HEK293T (cell line): ENCODE measurements around the gene POLR3A.
"Not testable (repeated sequence)": the region's sequence is repeated elsewhere in the genome, so short reads cannot be mapped to it uniquely, and the experiment has no call there.

ENCODE experiments used
- CTCF ChIA-PET: fragments of 350-600 bp; formaldehyde crosslinking; extraction: SDS; loops from one replicate; lab custom pipeline; 2021; ENCODE audit warnings: antibody characterized with exemption, inconsistent platforms; lab: Yijun Ruan, JAX
- POLR2A ChIA-PET: fragments of 350-600 bp; formaldehyde crosslinking; extraction: SDS; loops from one replicate; lab custom pipeline; 2020; ENCODE audit warnings: antibody characterized with exemption, inconsistent platforms; lab: Yijun Ruan, JAX
- DNase-seq: peaks from one replicate; pipeline ENCODE4 v3.0.0; 2012; ENCODE audit warnings: mixed read lengths; ENCODE audit errors: extremely low spot score
- ARNT ChIP-seq: fragments of 450-650 bp; IDR thresholded peaks from 2 replicates; pipeline ENCODE4 v1.6.1; 2017; ENCODE audit warnings: mild to moderate bottlenecking
- BHLHE40 ChIP-seq: fragments of 450-650 bp; IDR thresholded peaks from 2 replicates; pipeline ENCODE4 v1.6.1; 2016; ENCODE audit warnings: mild to moderate bottlenecking, moderate library complexity, borderline replicate concordance
- CTBP1 ChIP-seq: fragments of 450-650 bp; IDR thresholded peaks from 2 replicates; pipeline ENCODE4 v1.6.1; 2016; ENCODE audit warnings: borderline replicate concordance
- ELF4 ChIP-seq: fragments of 450-650 bp; IDR thresholded peaks from 2 replicates; pipeline ENCODE4 v1.6.1; 2017; ENCODE audit warnings: antibody characterized with exemption
- FOXA1 ChIP-seq: fragments of 450-650 bp; IDR thresholded peaks from 2 replicates; pipeline ENCODE4 v1.6.1; 2016; ENCODE audit warnings: mild to moderate bottlenecking
- FOXK2 ChIP-seq: fragments of 450-650 bp; IDR thresholded peaks from 2 replicates; pipeline ENCODE4 v1.6.1; 2016; ENCODE audit warnings: mild to moderate bottlenecking
- FOXM1 ChIP-seq: fragments of 450-650 bp; IDR thresholded peaks from 2 replicates; pipeline ENCODE4 v1.6.1; 2017; ENCODE audit warnings: mild to moderate bottlenecking, borderline replicate concordance
- HDGF ChIP-seq: fragments of 450-650 bp; IDR thresholded peaks from 2 replicates; pipeline ENCODE4 v1.6.1; 2017; ENCODE audit warnings: antibody characterized with exemption, borderline replicate concordance
- L3MBTL2 ChIP-seq: fragments of 450-650 bp; conservative IDR thresholded peaks from 2 replicates; pipeline ENCODE4 v1.6.1; 2016; ENCODE audit warnings: mild to moderate bottlenecking
- LEF1 ChIP-seq: fragments of 450-650 bp; IDR thresholded peaks from 2 replicates; pipeline ENCODE4 v1.6.1; 2017; ENCODE audit warnings: mild to moderate bottlenecking, borderline replicate concordance
- NFRKB ChIP-seq: fragments of 450-650 bp; IDR thresholded peaks from 2 replicates; pipeline ENCODE4 v1.6.1; 2016; ENCODE audit warnings: mild to moderate bottlenecking, moderate library complexity
- SP1 ChIP-seq: fragments of 450-650 bp; IDR thresholded peaks from 2 replicates; pipeline ENCODE4 v1.6.1; 2017
- SUZ12 ChIP-seq: fragments of 450-650 bp; IDR thresholded peaks from 2 replicates; pipeline ENCODE4 v1.6.1; 2016; ENCODE audit warnings: mild to moderate bottlenecking
- TARDBP ChIP-seq: fragments of 450-650 bp; IDR thresholded peaks from 2 replicates; pipeline ENCODE4 v1.6.1; 2016
- ZNF384 ChIP-seq: fragments of 450-650 bp; IDR thresholded peaks from 2 replicates; pipeline ENCODE4 v1.6.1; 2016
- TF ChIP-seq, protein P1 (sequence below): fragments of 450-650 bp; IDR thresholded peaks from 2 replicates; pipeline ENCODE4 v1.6.1; 2016

Gene POLR3A

DNA sequence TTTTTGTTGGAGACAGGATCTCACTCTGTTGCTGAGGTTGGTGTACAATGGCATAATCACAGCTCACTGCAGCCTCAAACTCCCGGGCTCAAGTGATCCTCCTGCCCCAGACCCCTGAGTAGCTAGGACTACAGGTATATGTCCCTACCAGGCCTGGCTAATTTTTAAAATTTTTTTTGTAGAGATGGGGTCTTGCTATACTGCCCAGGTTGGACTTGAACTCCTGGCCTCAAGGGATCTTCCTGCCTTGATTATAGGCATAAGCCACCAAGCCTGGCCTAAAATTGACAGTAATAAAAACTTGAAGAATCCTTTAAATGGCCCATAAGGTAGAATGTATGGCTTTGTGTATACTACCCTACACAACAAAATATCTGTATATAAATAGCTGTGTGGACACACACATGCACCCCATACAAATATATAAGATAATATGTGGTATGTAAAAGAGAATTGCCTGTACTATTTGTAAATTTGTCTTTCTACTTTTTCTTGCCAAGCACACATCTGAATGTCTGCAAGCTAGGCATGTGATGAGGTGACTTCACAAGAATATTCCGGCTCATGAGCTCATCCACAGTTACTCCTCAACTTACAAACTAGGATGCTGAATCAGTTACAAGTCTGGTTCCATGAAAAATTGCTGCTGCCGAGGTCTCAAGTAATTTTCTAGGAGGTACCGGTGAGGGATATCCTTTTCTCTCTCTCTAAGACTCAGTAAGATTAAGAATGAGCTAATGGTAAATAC lies 26.6 kb downstream of the POLR3A start:
- TF ChIP-seq SP1, result no peak
- no peak for TF ChIP-seq TARDBP
- TF ChIP-seq ZNF384, result no peak
- no peak for TF ChIP-seq FOXK2
- no peak for TF ChIP-seq FOXM1
- no peak for TF ChIP-seq FOXA1
- TF ChIP-seq LEF1, result no peak
- TF ChIP-seq CTBP1, result no peak
- TF ChIP-seq, protein P1, sequence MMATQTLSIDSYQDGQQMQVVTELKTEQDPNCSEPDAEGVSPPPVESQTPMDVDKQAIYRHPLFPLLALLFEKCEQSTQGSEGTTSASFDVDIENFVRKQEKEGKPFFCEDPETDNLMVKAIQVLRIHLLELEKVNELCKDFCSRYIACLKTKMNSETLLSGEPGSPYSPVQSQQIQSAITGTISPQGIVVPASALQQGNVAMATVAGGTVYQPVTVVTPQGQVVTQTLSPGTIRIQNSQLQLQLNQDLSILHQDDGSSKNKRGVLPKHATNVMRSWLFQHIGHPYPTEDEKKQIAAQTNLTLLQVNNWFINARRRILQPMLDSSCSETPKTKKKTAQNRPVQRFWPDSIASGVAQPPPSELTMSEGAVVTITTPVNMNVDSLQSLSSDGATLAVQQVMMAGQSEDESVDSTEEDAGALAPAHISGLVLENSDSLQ, result no peak
- TF ChIP-seq SUZ12, result no peak
- no peak for TF ChIP-seq NFRKB
- no peak for TF ChIP-seq ELF4
- no peak for TF ChIP-seq ARNT
- no peak for TF ChIP-seq L3MBTL2
- no peak for TF ChIP-seq HDGF
- TF ChIP-seq BHLHE40, result no peak
- no peak for DNase-seq
- ChIA-PET POLR2A (interaction anchor here (1.0 kb wide), 1 partner anchor 15 kb away, joined by 3 read pairs; no protein-coding TSS in a partner anchor), CTCF (interaction anchor here (1.2 kb wide), 1 partner anchor 10 kb away, joined by 4 read pairs; no protein-coding TSS in a partner anchor)

DNA sequence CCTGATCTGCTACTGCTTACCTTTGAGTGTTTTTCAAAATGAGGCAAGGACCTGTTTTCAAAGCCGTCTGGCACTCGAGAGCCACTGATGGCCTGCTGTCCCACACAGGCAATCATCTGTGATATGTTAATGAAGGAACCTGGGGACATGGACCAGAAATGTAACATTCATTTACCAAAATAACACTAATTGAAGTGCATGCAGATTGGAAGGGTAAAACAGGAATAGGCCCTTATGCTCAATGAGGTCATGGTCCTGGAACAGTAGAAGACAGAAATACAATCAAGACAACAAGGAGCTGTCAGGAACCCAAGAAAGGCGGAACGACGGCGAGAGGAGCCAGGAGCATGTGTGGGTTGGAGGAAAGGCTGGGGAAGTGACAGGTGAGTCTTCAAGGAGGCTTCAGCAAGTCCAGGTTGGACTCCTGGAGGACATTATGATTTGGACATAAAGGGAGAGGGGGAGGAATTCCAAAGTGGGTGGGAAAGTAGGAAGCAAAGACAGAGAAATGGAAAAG lies 28.3 kb downstream of the POLR3A start:
- TF ChIP-seq ELF4, result no peak
- no peak for TF ChIP-seq ARNT
- TF ChIP-seq SP1, result no peak
- no peak for TF ChIP-seq NFRKB
- no peak for TF ChIP-seq HDGF
- no peak for TF ChIP-seq L3MBTL2
- no peak for TF ChIP-seq ZNF384
- no peak for TF ChIP-seq LEF1
- CTCF ChIA-PET, result no interaction called here
- POLR2A ChIA-PET, result no interaction called here
- DNase-seq, result no peak

GRCh38 chr10:78000206-78000605 lies 29.1 kb downstream of the POLR3A start:
- CTCF ChIA-PET, result no interaction called here
- no peak for DNase-seq
- no peak for TF ChIP-seq TARDBP
- TF ChIP-seq, protein P1, result no peak
- TF ChIP-seq FOXM1, result no peak
- no peak for TF ChIP-seq L3MBTL2
- no peak for TF ChIP-seq ARNT
- no peak for TF ChIP-seq SP1
- no peak for TF ChIP-seq HDGF
- TF ChIP-seq NFRKB, result no peak
- no peak for TF ChIP-seq SUZ12
- no peak for TF ChIP-seq FOXA1
- no peak for TF ChIP-seq BHLHE40
- TF ChIP-seq ZNF384, result no peak
- no peak for TF ChIP-seq LEF1
- TF ChIP-seq CTBP1, result no peak
- TF ChIP-seq FOXK2, result no peak
- no peak for TF ChIP-seq ELF4
- POLR2A ChIA-PET, result no interaction called here

DNA sequence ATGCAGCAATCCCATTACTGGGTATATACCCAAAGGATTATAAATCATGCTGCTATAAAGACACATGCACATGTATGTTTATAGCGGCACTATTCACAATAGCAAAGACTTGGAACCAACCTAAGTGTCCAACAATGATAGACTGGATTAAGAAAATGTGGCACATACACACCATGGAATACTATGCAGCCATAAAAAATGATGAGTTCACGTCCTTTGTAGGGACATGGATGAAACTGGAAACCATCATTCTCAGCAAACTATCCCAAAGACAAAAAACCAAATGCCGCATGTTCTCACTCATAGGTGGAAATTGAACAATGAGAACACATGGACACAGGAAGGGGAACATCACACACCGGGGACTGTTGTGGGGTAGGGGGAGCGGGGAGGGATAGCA lies 30.5 kb downstream of the POLR3A start:
- POLR2A ChIA-PET, DNase-seq, CTCF ChIA-PET: not testable (repeated sequence)

DNA sequence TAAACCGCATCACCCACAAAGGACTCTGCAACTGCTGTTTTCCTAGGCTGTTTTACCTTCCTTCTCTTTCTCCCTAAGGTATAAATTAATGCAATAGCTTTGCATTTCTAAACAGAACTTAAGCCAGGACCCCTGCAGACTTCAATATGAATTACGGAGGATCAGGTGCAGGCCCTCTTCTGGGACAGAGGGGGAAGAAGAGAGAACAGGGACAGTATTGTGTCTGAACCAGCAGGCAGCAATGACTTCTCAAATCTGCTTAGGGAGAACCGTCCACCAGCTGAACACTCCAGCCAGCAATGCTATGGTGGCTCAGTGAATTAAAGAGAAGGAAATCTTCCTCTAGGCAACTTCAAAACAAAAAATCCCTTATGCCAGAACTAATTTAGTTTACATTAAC lies 35.7 kb downstream of the POLR3A start:
- ChIA-PET CTCF (interaction anchor here (0.6 kb wide), 1 partner anchor 150 kb away, joined by 3 read pairs; no protein-coding TSS in a partner anchor), POLR2A (no interaction called here)
- no peak for DNase-seq
- TF ChIP-seq FOXA1 (no peak), L3MBTL2 (no peak), SUZ12 (no peak), TARDBP (no peak), FOXM1 (no peak), LEF1 (no peak), CTBP1 (no peak), BHLHE40 (no peak), ZNF384 (no peak), NFRKB (no peak), HDGF (no peak), ELF4 (no peak), FOXK2 (no peak), ARNT (no peak), SP1 (no peak)
- TF ChIP-seq, protein P1, result no peak

GRCh38 chr10:77989081-77989724 lies 40.1 kb downstream of the POLR3A start:
- TF ChIP-seq ZNF384 (no peak), HDGF (no peak), NFRKB (no peak), SP1 (no peak)
- POLR2A ChIA-PET, result no interaction called here
- CTCF ChIA-PET, result no interaction called here
- no peak for DNase-seq
